ENCODE measurements around the gene ARHGDIB. TPM values are rescaled to one million over a fixed set of nuclear protein-coding genes. Genes with fewer than 3 reads are reported as not detected.

The ARHGDIB gene
- total and polyA plus RNA-seq, 12 donors, result 28.3 to 196 (median 137) TPM

- no peaks in the 10 kb centered on the region for H3K36me3 ChIP-seq (replicated peaks in 1 of 2)
- H3K27ac ChIP-seq, result no peak overlapping the region
- H3K4me1 ChIP-seq (replicated peaks in 1 of 2), result no peaks in the 10 kb centered on the region
- 84 to 90% (median 87%) methylated on average over 6 of the region's 6 CpGs for WGBS, 4 donors
- no peaks in the 10 kb centered on the region for H3K27me3 ChIP-seq
- TF ChIP-seq POLR2A (IDR thresholded peaks at IDR 0.05), result no peak
- no peak for TF ChIP-seq CTCF (IDR thresholded peaks at IDR 0.05)
- no peak overlapping the region for H3K4me3 ChIP-seq
- DNase-seq, result no peak
- intact Hi-C loops (cut with DNase I), result no loop called here
- no peaks in the 10 kb centered on the region for H3K9me3 ChIP-seq (replicated peaks in 1 of 3)
These were observed 25.1 kb downstream of the ARHGDIB start for GRCh38 chr12:14936224-14936861.

GRCh38 chr12:14935031-14935430 is 26.4 kb downstream of the ARHGDIB start:
- H3K4me3 ChIP-seq, result no peak overlapping the region
- no peaks in the 10 kb centered on the region for H3K36me3 ChIP-seq (replicated peaks in 1 of 2)
- no peaks in the 10 kb centered on the region for H3K9me3 ChIP-seq (replicated peaks in 1 of 3)
- intact Hi-C loops (cut with DNase I), result no loop called here
- 57 to 69% (median 66%) methylated on average over 4 of the region's 4 CpGs for WGBS, 4 donors
- no peaks in the 10 kb centered on the region for H3K4me1 ChIP-seq (replicated peaks in 1 of 2)
- no peak for DNase-seq
- H3K27me3 ChIP-seq, result no peaks in the 10 kb centered on the region
- H3K27ac ChIP-seq, result no peak overlapping the region
- TF ChIP-seq POLR2A (IDR thresholded peaks at IDR 0.05), result no peak
- TF ChIP-seq CTCF (IDR thresholded peaks at IDR 0.05), result no peak

GRCh38 chr12:14934511-14934910 is 26.9 kb downstream of the ARHGDIB start:
- no peak for TF ChIP-seq POLR2A (IDR thresholded peaks at IDR 0.05)
- no peak for TF ChIP-seq CTCF (IDR thresholded peaks at IDR 0.05)
- H3K27me3 ChIP-seq, result no peaks in the 10 kb centered on the region
- no peaks in the 10 kb centered on the region for H3K36me3 ChIP-seq (replicated peaks in 1 of 2)
- DNase-seq, result no peak
- no peak overlapping the region for H3K4me3 ChIP-seq
- no peak overlapping the region for H3K27ac ChIP-seq
- no peaks in the 10 kb centered on the region for H3K4me1 ChIP-seq (replicated peaks in 1 of 2)
- WGBS, 4 donors, result 96 to 100% (median 98%) methylated on average over 2 of the region's 2 CpGs
- intact Hi-C loops (cut with DNase I), result no loop called here
- H3K9me3 ChIP-seq (replicated peaks in 1 of 3), result no peaks in the 10 kb centered on the region

- Histone ChIP-seq H3K9me3 (replicated peaks in 1 of 3) (no peaks in the 10 kb centered on the region), H3K36me3 (replicated peaks in 1 of 2) (no peaks in the 10 kb centered on the region), H3K27me3 (no peaks in the 10 kb centered on the region), H3K27ac (no peak overlapping the region), H3K4me3 (no peak overlapping the region), H3K4me1 (replicated peaks in 1 of 2) (no peaks in the 10 kb centered on the region)
- TF ChIP-seq CTCF (IDR thresholded peaks at IDR 0.05), result no peak
- no peak for TF ChIP-seq POLR2A (IDR thresholded peaks at IDR 0.05)
- DNase-seq, result no peak
- WGBS, 4 donors, result 86 to 90% (median 88%) methylated on average over 7 of the region's 7 CpGs
- intact Hi-C loops (cut with DNase I), result no loop called here
These were observed 29.4 kb downstream of the ARHGDIB start for GRCh38 chr12:14931791-14932560.

Measured in adrenal gland (tissue), 12 donors.